CD1c-positive myeloid dendritic cell (primary cell): ENCODE data around the gene UBE2E2.

Experiments used
- DNase-seq: peaks from one replicate; pipeline ENCODE4 v3.0.0-alpha.2; 2016; ENCODE audit errors: extremely low spot score

Gene UBE2E2

GRCh38 chr3:23276913-23277658 is 74.0 kb downstream of the UBE2E2 start:
- no peak for DNase-seq

- DNase-seq: no peak
Observed at GRCh38 chr3:23277688-23278087, 74.6 kb downstream of the UBE2E2 start.

GRCh38 chr3:23283625-23284024 is 80.5 kb downstream of the UBE2E2 start:
- DNase-seq: no peak

- DNase-seq: no peak
Observed at GRCh38 chr3:23288286-23288685, 85.2 kb downstream of the UBE2E2 start.

GRCh38 chr3:23288715-23289114 is 85.6 kb downstream of the UBE2E2 start:
- DNase-seq: no peak

- no peak for DNase-seq
Observed at GRCh38 chr3:23292432-23292831, 89.3 kb downstream of the UBE2E2 start.

- DNase-seq: no peak
Observed at GRCh38 chr3:23294770-23295387, 91.8 kb downstream of the UBE2E2 start.

- no peak for DNase-seq
Observed at GRCh38 chr3:23301819-23302218, 98.7 kb downstream of the UBE2E2 start.

GRCh38 chr3:23302271-23302670 is 99.1 kb downstream of the UBE2E2 start:
- no peak for DNase-seq

- no peak for DNase-seq
Observed at GRCh38 chr3:23303601-23304217, 100.6 kb downstream of the UBE2E2 start.

GRCh38 chr3:23304424-23304823 is 101.3 kb downstream of the UBE2E2 start:
- no peak for DNase-seq

- no peak for DNase-seq
Observed at GRCh38 chr3:23308986-23309625, 106.0 kb downstream of the UBE2E2 start.

- no peak for DNase-seq
Observed at GRCh38 chr3:23312866-23313265, 109.7 kb downstream of the UBE2E2 start.

- DNase-seq: no peak
Observed at GRCh38 chr3:23314981-23315762, 112.0 kb downstream of the UBE2E2 start.

- no peak for DNase-seq
Observed at GRCh38 chr3:23316924-23317323, 113.8 kb downstream of the UBE2E2 start.

GRCh38 chr3:23319366-23320312 is 116.5 kb downstream of the UBE2E2 start:
- no peak for DNase-seq

GRCh38 chr3:23320586-23321570 is 117.8 kb downstream of the UBE2E2 start:
- DNase-seq: no peak

GRCh38 chr3:23324745-23325144 is 121.6 kb downstream of the UBE2E2 start:
- peak; percentile 56 for DNase-seq

- DNase-seq: peak; percentile 64
Observed at GRCh38 chr3:23325466-23326065, 122.4 kb downstream of the UBE2E2 start.
